H1 (cell line): Measurements from ENCODE around the gene SPINK4. TPM values are rescaled to one million over a fixed set of nuclear protein-coding genes. Genes with fewer than 3 reads are reported as not detected.

ENCODE experiments used
- CHD7 ChIP-seq: fragments of 300-600 bp; sonication (generic); IDR thresholded peaks from 2 replicates; pipeline ENCODE4 v1.7.1; 2012; ENCODE audit warnings: low read length, moderate library complexity, mild to moderate bottlenecking, inconsistent platforms; ENCODE audit not compliant: insufficient replicate concordance
- CTCF ChIP-seq, 3 experiments: IDR thresholded peaks; 1 replicate in 2 of 3; 2 replicates in 1 of 3; pipeline versions ENCODE4 v1.5.1 to v1.6.1; 2011; ENCODE audit warnings: low read length in 3 of 3, mild to moderate bottlenecking in 3 of 3, inconsistent platforms in 2 of 3, low read depth in 1 of 3, moderate library complexity in 1 of 3; ENCODE audit not compliant: insufficient read depth in 1 of 3; ENCODE audit errors: control extremely low read depth in 1 of 3
- TEAD4 ChIP-seq: IDR thresholded peaks from 2 replicates; pipeline ENCODE4 v1.6.1; 2012; ENCODE audit warnings: low read depth, low read length, inconsistent platforms, mixed read lengths
- polyA plus RNA-seq, 7 experiments: library from polyadenylated mRNA; depleted of rRNA in 3 of 7; stranded (reverse) in 5 of 7; unstranded in 2 of 7; fragments of >200 nt in 5 of 7; fragments of 200-250 nt in 2 of 7; gene quantifications; 1 replicate in 5 of 7; 2 replicates in 1 of 7; 4 replicates in 1 of 7; pipeline versions ENCODE4 v1.2.1 to v1.2.3, GENCODE V29; 2011 to 2013; ENCODE audit warnings: missing spikeins in 2 of 7, mixed read lengths in 2 of 7
- total RNA-seq: library from RNA; stranded (reverse); fragmentation: NEBNext Ultra II Directional; extraction: Animal tissue kit (Norgen Biotek cat#: 25700); gene quantifications from 2 replicates; pipeline ENCODE4 v1.2.1, GENCODE V29; 2021

Gene SPINK4
- total and polyA plus RNA-seq, 2 of the 8 experiments (the other 6 are each of a cell fraction or from before 2014, with no cell fraction given): not detected

- TF ChIP-seq CHD7: no peak
- TF ChIP-seq TEAD4: no peak
- no peak for TF ChIP-seq CTCF (IDR thresholded peaks at IDR 0.05; ENCODE audit: control extremely low read depth in 1 of 3, insufficient read depth in 1 of 3, low read depth in 1 of 3, low read length in 3 of 3)
These were observed 34.0 kb downstream of the SPINK4 start (continued) for GRCh38 chr9:33273972-33274328.
